HG03520 (cell line): ENCODE results near the gene PRKCH.

Experiments
- ATAC-seq: cut with Tn5 transposase; IDR thresholded peaks from one replicate; pipeline ENCODE4 v1.9.1; 2021; ENCODE audit warnings: mild to moderate bottlenecking, moderate library complexity; ENCODE audit not compliant: unreplicated experiment

The PRKCH gene

GRCh38 chr14:61540931-61541330 is 219.6 kb downstream of the PRKCH start:
- no peak for ATAC-seq

- no peak for ATAC-seq
Observed at GRCh38 chr14:61542848-61543790, 221.7 kb downstream of the PRKCH start.

GRCh38 chr14:61543946-61544345 is 222.6 kb downstream of the PRKCH start:
- ATAC-seq, result no peak

GRCh38 chr14:61544448-61545330 is 223.3 kb downstream of the PRKCH start:
- ATAC-seq, result no peak

GRCh38 chr14:61545726-61546455 is 224.5 kb downstream of the PRKCH start:
- no peak for ATAC-seq

GRCh38 chr14:61547186-61548069 is 226.0 kb downstream of the PRKCH start:
- no peak for ATAC-seq

GRCh38 chr14:61549425-61549824 is 228.0 kb downstream of the PRKCH start:
- ATAC-seq, result no peak

GRCh38 chr14:61551384-61551783 is 230.0 kb downstream of the PRKCH start:
- no peak for ATAC-seq

- no peak for ATAC-seq
Observed at GRCh38 chr14:61552241-61552640, 230.9 kb downstream of the PRKCH start.

GRCh38 chr14:61553730-61554641 is 232.6 kb downstream of the PRKCH start:
- ATAC-seq, result no peak

GRCh38 chr14:61555056-61555838 is 233.9 kb downstream of the PRKCH start:
- ATAC-seq, result no peak

GRCh38 chr14:61556455-61556854 is 235.1 kb downstream of the PRKCH start:
- ATAC-seq, result no peak

GRCh38 chr14:61557262-61557661 is 235.9 kb downstream of the PRKCH start:
- no peak for ATAC-seq

GRCh38 chr14:61557854-61558253 is 236.5 kb downstream of the PRKCH start:
- ATAC-seq, result no peak

- no peak for ATAC-seq
Observed at GRCh38 chr14:61558271-61558670, 236.9 kb downstream of the PRKCH start.

GRCh38 chr14:61559641-61560201 is 238.3 kb downstream of the PRKCH start:
- ATAC-seq, result no peak

- no peak for ATAC-seq
Observed at GRCh38 chr14:61560323-61560722, 238.9 kb downstream of the PRKCH start.

GRCh38 chr14:61561104-61561503 is 239.7 kb downstream of the PRKCH start:
- no peak for ATAC-seq
